Prostate gland (tissue), 2 donors: Measurements from ENCODE around the gene TTC34. TPM values are rescaled to one million over a fixed set of nuclear protein-coding genes. Genes with fewer than 3 reads are reported as not detected.

Experiments
- DNase-seq: peaks from one replicate; pipeline ENCODE4 v3.0.0-alpha.2; 2019; ENCODE audit warnings: low spot score
- H3K27ac ChIP-seq, 2 donors: fragments of 200-600 bp; sonication (generic); 2 replicates each; pipeline ENCODE4 v1.5.1; 2017 to 2019
- H3K27me3 ChIP-seq: fragments of 200-600 bp; sonication (generic); replicated peaks from 2 replicates; pipeline ENCODE4 v1.5.1; 2019; ENCODE audit not compliant: insufficient read depth
- H3K36me3 ChIP-seq, 2 donors: fragments of 200-600 bp; sonication (generic); 1 replicate in 1 of 2; 2 replicates in 1 of 2; pipeline versions ENCODE4 v1.5.1 to v1.8.1; 2017 to 2019
- H3K4me1 ChIP-seq: fragments of 200-600 bp; sonication (generic); replicated peaks from 2 replicates; pipeline ENCODE4 v1.5.1; 2019
- H3K4me3 ChIP-seq, 2 donors: fragments of 200-600 bp; sonication (generic); 2 replicates each; pipeline ENCODE4 v1.5.1; 2017 to 2019
- H3K9me3 ChIP-seq: fragments of 200-600 bp; sonication (generic); 2 replicates; pipeline ENCODE4 v1.5.1; 2017
- POLR2A ChIP-seq: fragments of 450-650 bp; IDR thresholded peaks from one replicate; pipeline ENCODE4 v1.6.1; 2016; ENCODE audit warnings: antibody characterized with exemption, mild to moderate bottlenecking
- POLR2AphosphoS5 ChIP-seq: sonication (generic); formaldehyde crosslinking; IDR thresholded peaks from one replicate; pipeline ENCODE4 v1.6.1; 2017; ENCODE audit warnings: antibody characterized with exemption
- WGBS: methylation state at CpG from one replicate; pipeline ENCODE4 v1.1.5; 2018; 5-methylcytosine and 5-hydroxymethylcytosine counted together
- intact Hi-C: fragments of 100-400 bp; cut with DNase I; formaldehyde crosslinking; loops from one replicate; pipeline ENCODE4 v1.14.2; 2022
- total RNA-seq, 2 donors: library from RNA; depleted of rRNA; stranded (reverse); fragments of >200 nt; gene quantifications; one replicate each; pipeline ENCODE4 v1.1.0, GENCODE V29; 2016
- TF ChIP-seq, protein P1 (sequence below), 4 experiments: fragments of 200-600 bp in 2 of 4; fragments of 450-650 bp in 2 of 4; sonication (generic) in 2 of 4; IDR thresholded peaks; 1 replicate in 3 of 4; 2 replicates in 1 of 4; pipeline ENCODE4 v1.5.1; 2016 to 2019; ENCODE audit warnings: antibody characterized with exemption in 4 of 4, mild to moderate bottlenecking in 2 of 4, moderate library complexity in 2 of 4

The TTC34 gene
- total RNA-seq, 2 donors from 2014 or later: 0.32 to 1.2 TPM

- TF ChIP-seq, protein P1, sequence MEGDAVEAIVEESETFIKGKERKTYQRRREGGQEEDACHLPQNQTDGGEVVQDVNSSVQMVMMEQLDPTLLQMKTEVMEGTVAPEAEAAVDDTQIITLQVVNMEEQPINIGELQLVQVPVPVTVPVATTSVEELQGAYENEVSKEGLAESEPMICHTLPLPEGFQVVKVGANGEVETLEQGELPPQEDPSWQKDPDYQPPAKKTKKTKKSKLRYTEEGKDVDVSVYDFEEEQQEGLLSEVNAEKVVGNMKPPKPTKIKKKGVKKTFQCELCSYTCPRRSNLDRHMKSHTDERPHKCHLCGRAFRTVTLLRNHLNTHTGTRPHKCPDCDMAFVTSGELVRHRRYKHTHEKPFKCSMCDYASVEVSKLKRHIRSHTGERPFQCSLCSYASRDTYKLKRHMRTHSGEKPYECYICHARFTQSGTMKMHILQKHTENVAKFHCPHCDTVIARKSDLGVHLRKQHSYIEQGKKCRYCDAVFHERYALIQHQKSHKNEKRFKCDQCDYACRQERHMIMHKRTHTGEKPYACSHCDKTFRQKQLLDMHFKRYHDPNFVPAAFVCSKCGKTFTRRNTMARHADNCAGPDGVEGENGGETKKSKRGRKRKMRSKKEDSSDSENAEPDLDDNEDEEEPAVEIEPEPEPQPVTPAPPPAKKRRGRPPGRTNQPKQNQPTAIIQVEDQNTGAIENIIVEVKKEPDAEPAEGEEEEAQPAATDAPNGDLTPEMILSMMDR (IDR thresholded peaks at IDR 0.05): no peak
- TF ChIP-seq POLR2AphosphoS5 (no peak), POLR2A (no peak)
- DNase-seq: no peak
These were observed 12.1 kb downstream of the TTC34 start for GRCh38 chr1:2789164-2789985.

GRCh38 chr1:2788506-2789163, 12.9 kb downstream of the TTC34 start:
- no peaks in the 10 kb centered on the region for H3K9me3 ChIP-seq
- 67% methylated on average over 19 of the region's 19 CpGs for WGBS
- no peaks in the 10 kb centered on the region for H3K36me3 ChIP-seq
- no peak overlapping the region for H3K4me3 ChIP-seq
- no peaks in the 10 kb centered on the region for H3K4me1 ChIP-seq
- H3K27me3 ChIP-seq: peaks cover 31% of the 10 kb centered on the region
- no peak for TF ChIP-seq POLR2AphosphoS5
- TF ChIP-seq, protein P1 (IDR thresholded peaks at IDR 0.05): no peak
- TF ChIP-seq POLR2A: no peak
- DNase-seq: no peak
- no peak overlapping the region for H3K27ac ChIP-seq
- intact Hi-C loops: no loop called here

More at GRCh38 chr1:2789164-2789985, 12.1 kb downstream of the TTC34 start:
- H3K27ac ChIP-seq: no peak overlapping the region
- intact Hi-C loops: no loop called here
- no peaks in the 10 kb centered on the region for H3K36me3 ChIP-seq
- WGBS: 11% methylated on average over 33 of the region's 79 CpGs
- no peaks in the 10 kb centered on the region for H3K4me1 ChIP-seq
- H3K27me3 ChIP-seq: peaks cover 31% of the 10 kb centered on the region
- H3K4me3 ChIP-seq: no peak overlapping the region
- H3K9me3 ChIP-seq: no peaks in the 10 kb centered on the region

- H3K4me3 ChIP-seq: no peak overlapping the region
- intact Hi-C loops: no loop called here
- H3K4me1 ChIP-seq: no peaks in the 10 kb centered on the region
- H3K36me3 ChIP-seq: no peaks in the 10 kb centered on the region
- TF ChIP-seq, protein P1 (IDR thresholded peaks at IDR 0.05): no peak
- no peak for TF ChIP-seq POLR2A
- TF ChIP-seq POLR2AphosphoS5: no peak
- H3K27ac ChIP-seq: no peak overlapping the region
- no peaks in the 10 kb centered on the region for H3K9me3 ChIP-seq
- DNase-seq: no peak
- H3K27me3 ChIP-seq: peaks cover 31% of the 10 kb centered on the region
- WGBS: 78% methylated on average over 26 of the region's 26 CpGs
These were observed 14.2 kb downstream of the TTC34 start for GRCh38 chr1:2787163-2787911.

DNA sequence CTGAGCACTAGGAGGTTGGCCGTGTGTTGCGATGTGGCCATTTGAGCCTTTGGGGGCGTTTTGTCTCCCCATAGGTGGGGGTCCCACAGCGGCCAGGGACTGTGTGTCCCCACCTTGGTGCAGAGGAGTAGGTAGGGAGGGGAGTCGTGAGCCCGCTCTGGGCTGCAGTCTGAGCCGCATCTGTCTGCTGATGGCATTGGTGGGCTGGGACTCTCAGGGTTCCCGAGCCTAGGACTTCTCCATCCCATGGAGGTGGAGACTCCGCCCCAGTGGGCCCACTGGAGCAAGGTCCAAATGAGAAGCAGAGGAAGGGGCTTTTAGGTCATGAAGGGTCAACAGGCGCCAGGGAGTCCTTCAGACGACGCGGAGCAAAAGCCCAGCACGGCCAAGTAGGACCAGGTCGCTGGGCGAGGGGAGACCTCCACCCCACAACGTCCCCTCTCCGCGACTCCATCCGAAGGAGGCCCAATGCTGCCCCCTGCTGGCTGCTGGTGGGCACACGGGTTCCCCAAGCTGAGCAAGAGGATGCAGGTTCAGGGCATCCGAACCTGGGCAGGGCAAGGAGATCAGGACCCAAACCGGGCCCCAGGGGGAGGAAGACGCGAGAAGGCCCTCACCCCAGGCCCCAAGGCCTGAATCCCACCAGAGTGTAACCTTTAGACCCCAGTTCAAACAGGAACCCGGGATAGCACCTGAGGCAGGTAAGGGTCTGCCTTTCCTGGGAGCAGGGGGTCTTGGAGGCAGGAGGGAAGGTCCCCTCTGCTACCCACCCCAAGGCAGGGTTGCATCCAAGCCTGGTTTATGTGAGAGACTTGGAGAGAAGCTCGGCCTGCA, 14.9 kb downstream of the TTC34 start:
- Histone ChIP-seq H3K9me3 (no peaks in the 10 kb centered on the region), H3K27ac (no peak overlapping the region), H3K4me3 (no peak overlapping the region), H3K36me3 (no peaks in the 10 kb centered on the region), H3K4me1 (no peaks in the 10 kb centered on the region), H3K27me3 (peaks cover 31% of the 10 kb centered on the region)
- WGBS: 39% methylated on average over 27 of the region's 27 CpGs
- DNase-seq: no peak
- intact Hi-C loops: no loop called here
- no peak for TF ChIP-seq POLR2A
- TF ChIP-seq, protein P1 (IDR thresholded peaks at IDR 0.05): peak in 3 of 4 experiments; percentile 41 to 55 (median 48)
